ENCODE data around the gene ZFAND2A. TPM values are rescaled to one million over a fixed set of nuclear protein-coding genes. Genes with fewer than 3 reads are reported as not detected.

The ZFAND2A gene
- total RNA-seq, 1 experiment from 2014 or later: 13.7 TPM

DNA sequence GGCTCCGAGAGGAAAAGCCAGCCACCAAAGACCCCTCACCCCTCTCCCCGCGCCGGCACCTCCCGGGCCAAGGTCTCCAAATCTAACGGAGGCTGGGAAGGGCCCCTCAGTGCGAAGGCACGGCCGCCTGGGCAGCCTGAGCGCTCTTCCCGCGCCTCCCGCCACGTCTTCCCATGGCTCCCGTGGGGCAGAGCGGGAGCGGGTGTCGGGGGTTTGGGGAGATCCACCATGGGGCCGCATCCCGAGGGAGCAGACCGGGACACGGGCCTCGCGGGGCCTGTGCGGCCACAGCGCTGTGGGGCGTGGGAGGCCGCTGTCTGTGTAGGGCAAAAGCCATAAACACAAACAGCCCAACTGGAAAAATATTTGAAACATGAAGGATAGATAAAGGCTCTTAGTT lies 49.6 kb downstream of the ZFAND2A start:
- Histone ChIP-seq H2BK12ac (ENCODE audit: insufficient read length, low read depth, low read length) (no peak overlapping the region), H4K20me1 (ENCODE audit: control insufficient read depth, insufficient read depth, insufficient read length) (peaks cover 3% of the 10 kb centered on the region), H2BK15ac (ENCODE audit: low read depth, low read length) (no peak overlapping the region), H3T11ph (ENCODE audit: low read length) (no peak overlapping the region), H3K79me2 (ENCODE audit: insufficient read depth, low read length) (no peaks in the 10 kb centered on the region; the same call in 1 of the 2 replicates), H3K79me1 (ENCODE audit: insufficient read depth, low read depth, low read length, poor library complexity, severe bottlenecking) (peaks cover 8% of the 10 kb centered on the region), H3K14ac (ENCODE audit: insufficient read depth, low read length) (no peak overlapping the region; the same call in 1 of the 2 replicates), H3K9me3 (ENCODE audit: control insufficient read depth, low read depth, low read length) (no peaks in the 10 kb centered on the region), H4K5ac (ENCODE audit: insufficient read length, low read depth, low read length) (no peak overlapping the region), H2BK20ac (ENCODE audit: low read depth, low read length, poor library complexity, severe bottlenecking) (no peak overlapping the region), H4K91ac (ENCODE audit: insufficient read length, low read depth, low read length) (no peak overlapping the region), H2BK120ac (ENCODE audit: low read depth, low read length, poor library complexity, severe bottlenecking) (no peak overlapping the region), H3K18ac (ENCODE audit: insufficient read length, low read depth, low read length) (no peak overlapping the region), H3K27me3 (ENCODE audit: insufficient read depth, low read length) (no peaks in the 10 kb centered on the region), H3K9ac (ENCODE audit: extremely low read depth, insufficient read length, low read length) (no peak overlapping the region), H2BK5ac (ENCODE audit: insufficient read length, low read length) (no peak overlapping the region), H3K23me2 (ENCODE audit: insufficient read length, low read depth, low read length, poor library complexity, severe bottlenecking) (no peaks in the 10 kb centered on the region), H3K4me2 (ENCODE audit: insufficient read depth, insufficient read length, low read length) (no peak overlapping the region), H4K8ac (replicated peaks; ENCODE audit: insufficient read length, low read depth, low read length) (no peak overlapping the region), H3K4ac (ENCODE audit: low read depth, low read length) (no peak overlapping the region), H2AFZ (ENCODE audit: low read length) (no peak overlapping the region), H2AK5ac (ENCODE audit: insufficient read length, low read length) (no peak overlapping the region), H3K4me1 (ENCODE audit: insufficient read depth, low read length) (no peaks in the 10 kb centered on the region), H3K27ac (ENCODE audit: insufficient read length, low read depth, low read length) (no peak overlapping the region), H3K23ac (ENCODE audit: insufficient read length, low read depth, low read length) (no peak overlapping the region), H3K56ac (ENCODE audit: insufficient read length, low read depth, low read length) (no peak overlapping the region)
- H3K36me3 Mint-ChIP-seq (ENCODE audit: insufficient read depth in 1 of 3, low read depth in 3 of 3): peaks cover 0 to 2% (median 0%) of the 10 kb centered on the region in 3 experiments; a peak in 1 of 7 replicates
- H3K9me3 Mint-ChIP-seq: no peaks in the 10 kb centered on the region
- no peak for DNase-seq
- TF ChIP-seq, protein P1, sequence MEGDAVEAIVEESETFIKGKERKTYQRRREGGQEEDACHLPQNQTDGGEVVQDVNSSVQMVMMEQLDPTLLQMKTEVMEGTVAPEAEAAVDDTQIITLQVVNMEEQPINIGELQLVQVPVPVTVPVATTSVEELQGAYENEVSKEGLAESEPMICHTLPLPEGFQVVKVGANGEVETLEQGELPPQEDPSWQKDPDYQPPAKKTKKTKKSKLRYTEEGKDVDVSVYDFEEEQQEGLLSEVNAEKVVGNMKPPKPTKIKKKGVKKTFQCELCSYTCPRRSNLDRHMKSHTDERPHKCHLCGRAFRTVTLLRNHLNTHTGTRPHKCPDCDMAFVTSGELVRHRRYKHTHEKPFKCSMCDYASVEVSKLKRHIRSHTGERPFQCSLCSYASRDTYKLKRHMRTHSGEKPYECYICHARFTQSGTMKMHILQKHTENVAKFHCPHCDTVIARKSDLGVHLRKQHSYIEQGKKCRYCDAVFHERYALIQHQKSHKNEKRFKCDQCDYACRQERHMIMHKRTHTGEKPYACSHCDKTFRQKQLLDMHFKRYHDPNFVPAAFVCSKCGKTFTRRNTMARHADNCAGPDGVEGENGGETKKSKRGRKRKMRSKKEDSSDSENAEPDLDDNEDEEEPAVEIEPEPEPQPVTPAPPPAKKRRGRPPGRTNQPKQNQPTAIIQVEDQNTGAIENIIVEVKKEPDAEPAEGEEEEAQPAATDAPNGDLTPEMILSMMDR (conservative IDR thresholded peaks at IDR 0.05): no peak
- H3K4me3 Mint-ChIP-seq: no peak overlapping the region
- no CpG with 5 or more reads among the region's 28 CpGs for WGBS (ENCODE audit: extremely low coverage, insufficient read length, low lambda C conversion rate)
- H3K4me1 Mint-ChIP-seq: no peaks in the 10 kb centered on the region
- no peak overlapping the region; a peak in 1 of 7 replicates for H3K27ac Mint-ChIP-seq
- no peaks in the 10 kb centered on the region for H3K27me3 Mint-ChIP-seq (ENCODE audit: low read depth)

Measured in H9 (cell line).